Endothelial cell of umbilical vein (primary cell): ENCODE results near the gene LNX2. TPM values are rescaled to one million over a fixed set of nuclear protein-coding genes. Genes with fewer than 3 reads are reported as not detected.

Experiments used
- BruUV-seq: library from RNA; stranded (reverse); fragments of 400-500 nt; replicated peaks from 2 replicates; lab custom pipeline; 2021; lab: Mats Ljungman, UMichigan
- CTCF ChIA-PET: fragments of 300-600, 350-600 bp; sonication (Branson Sonifier 250); formaldehyde crosslinking; loops from one replicate; lab custom pipeline; 2021; ENCODE audit warnings: antibody characterized with exemption, inconsistent platforms; lab: Charles Lee
- POLR2A ChIA-PET: fragments of 300-600, 350-600 bp; sonication (Branson Sonifier 250); formaldehyde crosslinking; loops from one replicate; lab custom pipeline; 2021; ENCODE audit warnings: antibody characterized with exemption, inconsistent platforms; lab: Charles Lee
- DNase-seq: peaks from one replicate; pipeline ENCODE4 v3.0.0-alpha.2; 2011; ENCODE audit warnings: low read depth, low spot score
- FAIRE-seq: peaks from 2 replicates; lab custom pipeline; 2011; peaks lifted over from hg19 to GRCh38; lab: Jason Lieb, UNC
- H2AFZ ChIP-seq: 2 replicates; pipeline ENCODE4 v1.6.0; 2012; ENCODE audit warnings: low read depth, low read length, control low read depth, inconsistent platforms
- H3K27ac ChIP-seq: 2 replicates; pipeline ENCODE4 v1.5.1; 2011; ENCODE audit warnings: low read depth, mild to moderate bottlenecking, control low read depth, low read length, moderate library complexity; ENCODE audit not compliant: insufficient read depth
- H3K27me3 ChIP-seq, 2 experiments: 2 replicates each; pipeline versions ENCODE4 v1.6.0 to v1.6.1; 2011; ENCODE audit warnings: low read length in 2 of 2, mixed read lengths in 1 of 2; ENCODE audit not compliant: control insufficient read depth in 2 of 2, insufficient read depth in 2 of 2
- H3K36me3 ChIP-seq, 2 experiments: 2 replicates in 1 of 2; 3 replicates in 1 of 2; pipeline ENCODE4 v1.5.1; 2011; ENCODE audit warnings: low read length in 2 of 2, mild to moderate bottlenecking in 1 of 2, moderate library complexity in 1 of 2; ENCODE audit not compliant: control insufficient read depth in 2 of 2, insufficient read depth in 2 of 2; ENCODE audit errors: extremely low read depth in 1 of 2
- H3K4me1 ChIP-seq: 3 replicates; pipeline ENCODE4 v1.5.1; 2011; ENCODE audit warnings: mild to moderate bottlenecking, low read length; ENCODE audit not compliant: control insufficient read depth, insufficient read depth; ENCODE audit errors: extremely low read depth
- H3K4me2 ChIP-seq: 2 replicates; pipeline ENCODE4 v1.6.1; 2011; ENCODE audit warnings: low read length, control low read depth, mixed read lengths; ENCODE audit not compliant: insufficient read depth
- H3K4me3 ChIP-seq, 3 experiments: fragments of 200-600 bp in 1 of 3; sonication (generic), shearing (Covaris generic) in 1 of 3; replicated peaks in 1 of 3; 2 replicates each; pipeline ENCODE4 v1.5.1; 2011 to 2016; ENCODE audit warnings: control low read depth in 3 of 3, low read length in 3 of 3, mild to moderate bottlenecking in 2 of 3, inconsistent platforms in 1 of 3, low read depth in 1 of 3, moderate library complexity in 1 of 3; ENCODE audit not compliant: insufficient read depth in 1 of 3
- H3K79me2 ChIP-seq: 2 replicates; pipeline ENCODE4 v1.6.0; 2012; ENCODE audit warnings: low read length, inconsistent platforms; ENCODE audit not compliant: control insufficient read depth, insufficient read depth
- H3K9ac ChIP-seq: replicated peaks from 2 replicates; pipeline ENCODE3; 2011; ENCODE audit warnings: low read length, control low read depth; ENCODE audit not compliant: insufficient read depth; ENCODE audit errors: extremely low read depth
- H3K9me1 ChIP-seq: replicated peaks from 3 replicates; pipeline ENCODE4 v1.6.0; 2011; ENCODE audit warnings: mild to moderate bottlenecking, low read length; ENCODE audit not compliant: control insufficient read depth, insufficient read depth; ENCODE audit errors: extremely low read depth
- H3K9me3 ChIP-seq: replicated peaks from 2 replicates; pipeline ENCODE4 v1.5.1; 2012; ENCODE audit warnings: low read length, inconsistent platforms; ENCODE audit not compliant: control insufficient read depth, insufficient read depth
- H4K20me1 ChIP-seq: replicated peaks from 2 replicates; pipeline ENCODE3; 2011; ENCODE audit warnings: mild to moderate bottlenecking, low read length; ENCODE audit not compliant: control insufficient read depth, insufficient read depth; ENCODE audit errors: extremely low read depth
- CTCF ChIP-seq, 2 donors: IDR thresholded peaks; 1 replicate in 1 of 2; 2 replicates in 1 of 2; pipeline ENCODE4 v1.5.1; 2011; ENCODE audit warnings: low read length in 2 of 2, mild to moderate bottlenecking in 2 of 2, moderate library complexity in 2 of 2, control low read depth in 1 of 2, inconsistent platforms in 1 of 2, low read depth in 1 of 2; ENCODE audit not compliant: insufficient read depth in 1 of 2; ENCODE audit errors: extremely low read depth in 1 of 2
- EZH2 ChIP-seq: IDR thresholded peaks from 2 replicates; pipeline ENCODE4 v1.6.1; 2012; ENCODE audit warnings: borderline replicate concordance, low read depth, mild to moderate bottlenecking, moderate library complexity, low read length, inconsistent platforms; ENCODE audit not compliant: severe bottlenecking
- FOS ChIP-seq: IDR thresholded peaks from 2 replicates; pipeline ENCODE4 v1.6.1; 2011; ENCODE audit warnings: mild to moderate bottlenecking, low read length, moderate library complexity, borderline replicate concordance; ENCODE audit not compliant: insufficient read depth
- GATA2 ChIP-seq: IDR thresholded peaks from 2 replicates; pipeline ENCODE4 v1.7.0; 2011; ENCODE audit warnings: low read depth, mild to moderate bottlenecking, moderate library complexity, mixed read lengths, low read length; ENCODE audit not compliant: insufficient read length, insufficient read depth
- JUN ChIP-seq: IDR thresholded peaks from 2 replicates; pipeline ENCODE4 v1.6.1; 2011; ENCODE audit warnings: borderline replicate concordance, low read depth; ENCODE audit not compliant: insufficient read length, insufficient read depth
- MAX ChIP-seq: IDR thresholded peaks from 2 replicates; pipeline ENCODE4 v1.6.1; 2011; ENCODE audit not compliant: insufficient read depth, insufficient read length
- MYC ChIP-seq: IDR thresholded peaks from one replicate; pipeline ENCODE4 v1.6.1; 2011; ENCODE audit warnings: mild to moderate bottlenecking, low read depth, low read length
- POLR2A ChIP-seq: IDR thresholded peaks from 2 replicates; pipeline ENCODE4 v1.6.1; 2012; ENCODE audit warnings: low read depth, mild to moderate bottlenecking, control low read depth, low read length
- POLR2AphosphoS5 ChIP-seq: IDR thresholded peaks from 2 replicates; pipeline ENCODE4 v1.6.1; 2012; ENCODE audit warnings: low read depth, mild to moderate bottlenecking, control low read depth, low read length, moderate library complexity; ENCODE audit not compliant: insufficient read depth
- dilution Hi-C: fragments of 300-500 bp; cut with MboI; formaldehyde crosslinking; loops from one replicate; pipeline ENCODE4 v1.15.0; 2019; ENCODE audit warnings: low sequenced_read_pairs; ENCODE audit not compliant: extremely low pct_ligation_motif_present
- intact Hi-C: fragments of 100-400 bp; cut with micrococcal nuclease; formaldehyde crosslinking; loops from one replicate; pipeline ENCODE4 v1.10.0; 2022
- polyA plus RNA-seq, 4 experiments: library from polyadenylated mRNA; depleted of rRNA in 3 of 4; stranded (reverse) in 3 of 4; unstranded in 1 of 4; fragments of >200 nt; gene quantifications; 2 replicates each; pipeline versions ENCODE4 v1.2.1 to v1.2.3, GENCODE V29; 2011 to 2012; ENCODE audit warnings: missing spikeins in 1 of 4
- total RNA-seq: library from RNA; stranded (reverse); gene quantifications from 2 replicates; pipeline ENCODE4 v1.2.3, GENCODE V29; 2021

LNX2 gene
- total and polyA plus RNA-seq, 2 donors (not counting 3 experiments of a cell fraction or from before 2014, with no cell fraction given) = 7.0 to 9.1 TPM

DNA sequence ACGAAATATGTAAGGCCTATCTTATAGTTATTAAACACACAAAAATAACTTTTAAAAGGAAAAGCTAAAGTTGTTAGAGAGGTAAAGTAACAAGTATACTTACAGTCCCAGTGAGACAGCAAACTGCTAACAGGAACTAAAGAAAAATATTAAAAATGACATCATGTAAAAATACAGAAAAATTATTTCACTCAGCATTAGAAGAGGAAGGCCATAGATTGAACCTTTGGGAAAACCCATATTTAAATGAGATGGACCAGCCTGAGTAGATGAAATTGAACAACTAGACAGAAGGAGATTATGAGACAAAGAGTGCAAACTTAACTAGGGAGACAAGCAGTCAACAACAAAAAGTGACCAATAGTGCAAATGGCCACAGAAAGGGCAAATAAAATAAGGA is 49.4 kb downstream of the LNX2 start:
- Histone ChIP-seq H4K20me1 (no peaks in the 10 kb centered on the region), H3K27ac (no peak overlapping the region), H3K9me3 (no peaks in the 10 kb centered on the region), H3K4me2 (no peak overlapping the region), H3K79me2 (peaks cover 6% of the 10 kb centered on the region), H3K9ac (no peak overlapping the region), H3K4me3 (no peak overlapping the region), H3K4me1 (peaks cover 28% of the 10 kb centered on the region), H3K9me1 (no peaks in the 10 kb centered on the region), H3K27me3 (no peaks in the 10 kb centered on the region), H3K36me3 (peaks cover 3 to 6% of the 10 kb centered on the region in 2 experiments), H2AFZ (no peak overlapping the region)
- intact Hi-C loops (no loop called here), dilution Hi-C loops (no loop called here)
- POLR2A ChIA-PET = no interaction called here
- DNase-seq (no peak), FAIRE-seq (no peak)
- CTCF ChIA-PET = interaction anchor here (1.3 kb wide), 1 partner anchor 256 kb away, joined by 3 read pairs; no protein-coding TSS in a partner anchor
- no TSS peak for BruUV-seq
- TF ChIP-seq GATA2 (no peak), FOS (no peak), MYC (no peak), POLR2A (no peak), POLR2AphosphoS5 (no peak), JUN (no peak), CTCF (IDR thresholded peaks at IDR 0.05; ENCODE audit: extremely low read depth in 1 of 2, insufficient read depth in 1 of 2, low read depth in 1 of 2, low read length in 2 of 2) (no peak), EZH2 (no peak), MAX (no peak)
